HL-60 (cell line): ENCODE results near the gene SUGP2.

ENCODE experiments used
- CTCF ChIP-seq: IDR thresholded peaks from one replicate; pipeline ENCODE4 v1.5.1; 2011; ENCODE audit warnings: low read length, control low read depth, inconsistent platforms; ENCODE audit not compliant: insufficient read depth
- POLR2AphosphoS5 ChIP-seq: IDR thresholded peaks from 2 replicates; pipeline ENCODE4 v1.6.1; 2012; ENCODE audit warnings: low read depth

DNA sequence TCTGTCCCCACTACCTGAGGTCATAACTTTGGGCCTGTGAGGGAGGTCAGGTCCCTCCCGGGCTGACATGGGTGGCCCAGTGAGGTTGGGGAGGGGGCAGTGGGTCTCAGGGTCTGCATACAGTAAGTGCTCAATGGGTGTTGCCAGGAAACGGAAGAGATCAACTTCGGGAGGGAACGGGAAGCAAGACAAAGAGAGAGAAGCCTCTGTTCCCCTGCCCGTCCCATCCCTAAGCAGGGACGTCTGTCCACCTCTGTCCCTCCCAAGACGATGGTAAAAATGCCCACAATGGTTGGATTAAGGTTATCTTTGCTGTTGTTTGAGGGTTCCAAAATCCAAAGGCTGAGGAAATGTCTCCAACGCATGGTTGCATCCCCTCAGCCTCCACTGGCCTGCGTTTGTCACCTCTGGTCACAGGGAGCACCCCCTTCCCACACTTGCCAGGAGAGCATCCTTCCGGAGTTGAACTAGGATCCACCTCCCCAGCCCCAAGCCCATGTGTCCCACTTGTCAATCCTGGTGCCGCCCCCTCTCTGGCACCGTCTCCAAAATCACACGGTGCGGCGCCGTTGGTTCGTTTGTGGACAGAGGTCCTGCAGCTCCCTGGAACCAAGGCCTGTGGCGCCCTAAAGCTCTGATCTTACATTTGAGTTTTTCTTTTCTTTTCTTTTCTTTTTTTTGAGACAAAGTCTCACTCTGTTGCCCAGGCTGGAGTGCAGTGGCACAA is 91.5 kb downstream of the SUGP2 start:
- TF ChIP-seq CTCF (no peak), POLR2AphosphoS5 (no peak)
